GM21526 (cell line): Measurements from ENCODE around the gene TRIO.
A peak's percentile ranks its signal among the peaks of the same experiment; 100 is the strongest.

Experiments
- ATAC-seq: cut with Tn5 transposase; IDR thresholded peaks from one replicate; pipeline ENCODE4 v1.9.1; 2021; ENCODE audit warnings: moderate library complexity; ENCODE audit not compliant: unreplicated experiment, low FRiP score

TRIO gene

GRCh38 chr5:14122089-14122488 is 21.1 kb upstream of the TRIO start:
- no peak for ATAC-seq

DNA sequence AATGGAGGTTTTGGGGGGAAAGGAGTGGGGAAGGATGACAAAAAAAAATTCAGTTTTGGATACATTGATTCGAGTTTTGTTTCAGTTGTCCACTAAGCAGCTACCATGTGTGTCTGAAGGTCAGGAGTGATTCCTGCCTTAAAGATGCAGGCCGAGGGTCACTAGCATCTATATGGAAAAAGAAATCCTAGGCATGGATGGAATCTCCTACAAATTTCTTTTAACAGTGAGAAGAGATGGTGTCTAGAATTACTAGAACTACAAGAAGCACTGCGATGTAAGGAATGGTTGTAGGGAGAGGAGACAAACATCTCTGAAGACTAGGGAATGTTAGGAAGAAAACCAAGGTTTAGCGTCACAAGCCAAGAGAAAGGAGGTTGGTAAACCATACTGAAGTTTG is 19.6 kb upstream of the TRIO start:
- ATAC-seq = no peak

DNA sequence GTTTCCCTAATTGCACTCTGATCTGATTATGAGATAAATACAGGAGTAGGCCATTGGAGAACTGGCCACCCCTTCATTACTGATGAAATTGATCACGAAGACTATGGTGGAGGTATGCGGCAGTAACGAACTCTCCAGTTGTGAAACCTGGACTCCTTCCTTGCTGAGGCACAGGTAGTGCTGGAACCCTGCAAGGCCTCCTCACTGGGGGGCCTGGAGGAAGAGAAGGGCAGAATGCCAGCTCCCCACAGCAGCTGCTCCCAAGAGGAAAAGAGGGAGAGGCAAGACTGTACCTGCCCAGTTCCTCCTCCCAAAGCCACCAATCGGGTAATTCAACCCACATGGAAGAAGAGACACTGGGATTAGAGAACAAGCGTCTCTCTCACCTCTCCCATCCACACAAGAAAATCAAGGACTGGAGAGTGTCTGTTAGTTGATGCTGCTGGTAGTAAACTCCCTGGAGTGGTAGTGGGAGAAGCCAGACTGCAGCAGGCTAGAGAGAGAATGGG is 19.1 kb upstream of the TRIO start:
- no peak for ATAC-seq

- ATAC-seq = no peak
Measured at GRCh38 chr5:14125262-14125661, 17.9 kb upstream of the TRIO start.

GRCh38 chr5:14127587-14127986 is 15.6 kb upstream of the TRIO start:
- ATAC-seq = no peak

- ATAC-seq = no peak
Measured at GRCh38 chr5:14128079-14128478, 15.1 kb upstream of the TRIO start.

GRCh38 chr5:14129123-14129522 is 14.0 kb upstream of the TRIO start:
- no peak for ATAC-seq

DNA sequence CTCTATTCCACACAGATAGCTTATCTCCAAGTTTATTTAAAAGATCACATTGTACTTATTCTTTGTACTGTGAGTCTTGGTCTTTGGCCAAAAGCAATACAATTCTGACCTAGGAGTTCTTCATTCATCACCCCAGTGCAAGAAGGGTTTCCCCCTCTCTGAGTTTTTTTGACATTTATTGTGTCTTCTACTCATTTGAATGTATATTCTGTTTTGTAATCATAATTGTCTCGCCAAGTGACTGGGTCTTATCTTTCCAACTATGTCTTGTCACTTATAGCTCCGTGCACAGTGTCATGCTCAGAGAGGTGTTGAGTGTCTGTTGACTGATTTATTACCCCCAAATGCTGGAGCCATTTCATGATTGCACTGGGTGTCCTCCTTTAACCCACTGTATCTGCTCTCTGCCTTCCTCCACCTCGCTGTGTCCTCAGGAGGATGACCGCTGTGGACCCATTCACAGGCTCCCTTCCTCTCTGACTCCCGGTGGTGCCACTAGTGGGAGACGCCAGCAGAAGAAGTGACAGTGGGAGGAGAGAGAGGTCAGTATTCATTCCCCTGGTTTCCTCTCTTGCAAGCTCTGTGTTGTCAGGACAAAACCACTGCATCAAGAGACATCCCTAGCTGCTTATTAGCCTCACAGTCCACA is 11.2 kb upstream of the TRIO start:
- ATAC-seq = no peak

DNA sequence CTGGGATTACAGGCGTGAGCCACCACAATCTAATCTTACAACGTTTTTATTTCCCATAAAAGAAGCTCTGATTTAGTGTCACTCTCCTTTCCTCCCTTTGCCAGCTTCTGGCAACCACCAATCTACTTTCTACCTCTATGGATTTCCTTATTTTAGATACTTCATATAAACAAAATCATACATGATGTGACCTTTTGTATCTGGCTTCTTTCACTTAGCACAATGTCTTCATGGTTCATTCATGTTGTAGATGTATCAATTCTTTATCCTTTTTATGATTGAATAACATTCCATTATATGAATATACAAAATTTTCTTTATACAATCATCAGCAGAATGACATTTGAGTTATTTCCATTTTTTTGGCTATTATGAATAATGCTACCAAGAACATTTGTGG is 9.7 kb upstream of the TRIO start:
- no peak for ATAC-seq

DNA sequence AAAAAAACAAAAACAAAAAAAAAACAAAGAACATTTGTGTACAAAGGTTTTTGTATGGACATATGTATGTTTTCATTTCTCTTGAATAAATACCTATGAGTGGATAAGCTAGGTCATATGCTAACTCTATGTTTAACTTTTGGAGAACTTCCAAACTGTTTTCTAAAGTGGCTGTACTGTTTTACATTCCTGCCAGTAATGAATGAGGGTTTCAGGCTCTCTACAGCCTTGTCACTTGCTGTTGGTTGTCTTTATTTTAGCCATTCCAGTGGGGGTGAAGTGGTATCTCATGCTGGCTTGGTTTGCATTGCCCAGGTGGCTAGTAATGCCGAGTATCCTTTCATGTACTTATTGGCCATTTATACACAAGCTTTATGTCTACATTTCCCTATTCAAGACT is 9.1 kb upstream of the TRIO start:
- no peak for ATAC-seq

- no peak for ATAC-seq
Measured at GRCh38 chr5:14134771-14135170, 8.4 kb upstream of the TRIO start.

GRCh38 chr5:14135621-14136020 is 7.5 kb upstream of the TRIO start:
- ATAC-seq = no peak

GRCh38 chr5:14136228-14136627 is 6.9 kb upstream of the TRIO start:
- ATAC-seq = no peak

- ATAC-seq = no peak
Measured at GRCh38 chr5:14138608-14139540, 4.3 kb upstream of the TRIO start.

DNA sequence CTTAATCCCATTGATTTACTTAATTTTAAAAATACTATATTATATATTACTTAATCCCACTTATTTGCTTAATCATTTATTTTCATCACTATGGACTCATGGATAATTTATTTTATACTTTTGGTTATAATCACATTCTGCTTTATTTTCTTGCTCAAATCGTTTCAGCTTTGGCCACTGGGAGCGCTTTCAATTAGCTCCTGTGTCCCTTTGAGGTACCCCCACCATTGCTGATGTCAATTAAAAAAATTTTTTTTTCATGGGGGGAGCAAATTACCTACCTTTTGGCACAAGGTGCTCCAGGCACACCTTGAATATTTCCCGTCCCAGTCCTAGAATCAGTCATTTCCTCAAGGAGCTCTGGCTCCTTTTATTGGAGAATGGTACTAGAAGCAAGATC is 1.4 kb upstream of the TRIO start:
- ATAC-seq = no peak

DNA sequence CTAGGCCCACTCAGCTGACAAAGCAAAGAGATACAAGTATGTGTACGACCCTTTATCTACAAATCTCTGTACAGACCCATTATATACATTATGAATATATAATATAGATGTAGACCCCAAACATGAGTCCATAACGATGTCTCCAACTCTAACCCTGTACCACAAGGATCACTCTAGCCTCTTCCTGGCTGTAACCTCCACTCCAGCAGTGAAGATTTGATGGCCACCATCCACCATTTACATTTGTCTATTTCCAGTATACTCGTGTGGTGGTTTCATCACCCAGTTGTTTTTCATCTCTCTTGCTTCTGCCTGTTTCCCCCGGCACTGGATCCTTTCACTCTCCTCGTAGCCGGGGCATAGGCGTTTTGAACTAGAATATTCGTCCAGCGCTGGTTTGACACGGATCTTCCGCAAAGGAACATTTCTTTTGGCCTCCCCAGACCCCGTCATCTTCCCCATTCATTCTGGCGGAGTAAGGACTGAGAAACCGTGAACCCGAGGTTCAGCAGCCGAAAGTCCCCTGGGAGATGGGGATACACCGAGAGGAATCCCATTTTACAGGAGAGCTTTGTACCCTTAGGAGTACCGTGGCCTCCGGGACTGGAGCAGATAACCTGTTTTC is 828 bp upstream of the TRIO start:
- ATAC-seq = no peak

DNA sequence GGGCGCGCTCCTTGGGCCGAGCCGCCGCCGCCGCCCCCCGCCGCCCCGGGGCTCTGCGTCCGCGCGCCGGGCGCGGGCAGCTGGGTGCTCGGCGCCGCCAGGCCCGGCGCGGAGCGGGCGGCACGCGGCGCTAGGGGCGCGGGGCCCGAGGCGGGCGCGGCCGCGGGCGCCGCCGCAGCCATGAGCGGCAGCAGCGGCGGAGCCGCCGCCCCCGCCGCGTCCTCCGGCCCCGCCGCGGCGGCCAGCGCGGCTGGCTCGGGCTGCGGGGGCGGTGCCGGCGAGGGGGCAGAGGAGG is 351 bp downstream of the TRIO start:
- ATAC-seq = peak; percentile 10

DNA sequence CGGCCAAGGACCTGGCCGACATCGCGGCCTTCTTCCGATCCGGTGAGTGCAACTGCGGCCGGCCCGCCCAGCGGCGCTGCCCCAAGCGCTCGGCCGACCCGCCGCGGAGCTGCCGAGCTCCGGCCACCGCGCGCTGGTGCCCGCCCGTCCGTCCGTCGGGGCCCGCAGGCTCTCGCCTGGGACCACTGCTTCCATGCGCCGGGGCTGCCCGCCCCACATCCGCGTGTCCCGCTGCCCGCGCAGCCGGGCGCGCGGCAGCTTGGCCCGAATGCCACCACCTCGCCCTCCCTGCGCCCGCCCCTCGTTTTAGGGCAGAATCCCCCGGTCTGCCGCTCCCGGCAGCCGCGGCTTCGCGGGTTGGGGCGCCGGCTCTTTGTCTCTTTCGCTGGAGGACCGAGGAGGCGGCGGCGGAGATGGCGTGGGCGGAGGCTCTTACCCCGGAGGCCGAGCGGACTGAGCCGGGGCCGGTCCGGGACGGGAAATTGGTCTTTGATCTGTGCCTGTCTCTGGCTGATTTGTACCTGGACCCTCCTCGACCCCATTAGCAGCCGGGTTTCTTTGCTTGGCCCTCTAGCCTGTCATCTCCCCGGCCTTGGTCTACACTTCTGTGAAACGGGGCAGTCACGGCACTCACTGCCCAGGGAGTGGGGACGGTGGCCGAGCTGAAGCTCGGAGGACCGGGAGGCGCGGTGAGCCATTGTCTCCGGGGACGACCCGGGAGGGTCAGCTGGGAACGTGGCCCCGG is 871 bp downstream of the TRIO start:
- peak; percentile 18 for ATAC-seq

GRCh38 chr5:14144586-14145434 is 1.7 kb downstream of the TRIO start:
- ATAC-seq = peak; percentile 63
